ENCODE data around the gene TSPAN4.

Gene TSPAN4

GRCh38 chr11:808427-809286 lies 34.0 kb upstream of the TSPAN4 start:
- no peak for DNase-seq

GRCh38 chr11:809287-810039 lies 33.2 kb upstream of the TSPAN4 start, which contains the start of gene RPLP2:
Gene RPLP2, plus strand, starts transcription at chr11:809967. Its CDS starts 268 bp downstream, at chr11:810235.
- peak; percentile 89 for DNase-seq

- DNase-seq = no peak
These were observed 32.5 kb upstream of the TSPAN4 start for GRCh38 chr11:810040-810567.

GRCh38 chr11:811446-812245 lies 31.0 kb upstream of the TSPAN4 start:
- no peak for DNase-seq

- no peak for DNase-seq
These were observed 30.3 kb upstream of the TSPAN4 start for GRCh38 chr11:812390-812789.

GRCh38 chr11:813072-813455 lies 29.6 kb upstream of the TSPAN4 start:
- no peak for DNase-seq

- DNase-seq = no peak
These were observed 29.1 kb upstream of the TSPAN4 start for GRCh38 chr11:813456-814096.

DNA sequence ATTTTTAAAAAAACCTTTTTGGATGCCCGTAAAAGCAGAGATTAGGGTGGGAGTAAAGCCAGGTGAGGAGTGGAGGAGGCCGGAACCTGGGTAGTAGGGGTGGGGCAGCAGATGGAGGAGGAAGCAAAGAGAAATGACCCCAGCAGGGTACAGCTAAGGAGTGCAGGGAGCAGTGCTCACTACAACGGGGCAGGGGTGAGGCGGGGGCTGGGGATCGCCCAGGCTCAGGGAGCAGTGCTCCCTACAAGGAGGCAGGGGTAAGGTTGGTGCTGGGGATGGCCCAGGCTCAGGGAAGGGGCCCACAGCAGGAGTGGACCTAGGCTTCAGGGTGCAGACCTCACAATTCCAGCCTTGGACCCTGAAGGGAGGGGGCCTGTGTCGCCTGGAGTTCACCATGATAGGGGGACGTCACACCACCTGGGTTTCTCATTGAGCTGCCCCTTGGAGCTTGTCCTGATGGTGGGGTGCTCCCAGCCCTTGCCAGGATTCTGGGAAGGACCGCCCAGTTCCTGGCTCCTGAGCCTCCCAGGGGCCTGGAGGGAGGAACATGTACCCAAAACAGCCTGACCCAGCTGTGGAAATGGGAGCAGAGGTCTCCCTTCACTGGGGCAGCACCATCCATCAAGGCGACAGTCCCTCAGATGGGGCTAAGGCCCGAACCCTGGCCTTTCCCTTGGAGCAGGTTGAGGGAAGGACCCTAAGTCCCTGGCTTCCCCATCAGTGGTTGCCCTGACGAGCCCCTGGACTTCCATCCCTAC lies 26.8 kb upstream of the TSPAN4 start:
- DNase-seq = no peak

- no peak for DNase-seq
These were observed 26.2 kb upstream of the TSPAN4 start for GRCh38 chr11:816433-816779.

DNA sequence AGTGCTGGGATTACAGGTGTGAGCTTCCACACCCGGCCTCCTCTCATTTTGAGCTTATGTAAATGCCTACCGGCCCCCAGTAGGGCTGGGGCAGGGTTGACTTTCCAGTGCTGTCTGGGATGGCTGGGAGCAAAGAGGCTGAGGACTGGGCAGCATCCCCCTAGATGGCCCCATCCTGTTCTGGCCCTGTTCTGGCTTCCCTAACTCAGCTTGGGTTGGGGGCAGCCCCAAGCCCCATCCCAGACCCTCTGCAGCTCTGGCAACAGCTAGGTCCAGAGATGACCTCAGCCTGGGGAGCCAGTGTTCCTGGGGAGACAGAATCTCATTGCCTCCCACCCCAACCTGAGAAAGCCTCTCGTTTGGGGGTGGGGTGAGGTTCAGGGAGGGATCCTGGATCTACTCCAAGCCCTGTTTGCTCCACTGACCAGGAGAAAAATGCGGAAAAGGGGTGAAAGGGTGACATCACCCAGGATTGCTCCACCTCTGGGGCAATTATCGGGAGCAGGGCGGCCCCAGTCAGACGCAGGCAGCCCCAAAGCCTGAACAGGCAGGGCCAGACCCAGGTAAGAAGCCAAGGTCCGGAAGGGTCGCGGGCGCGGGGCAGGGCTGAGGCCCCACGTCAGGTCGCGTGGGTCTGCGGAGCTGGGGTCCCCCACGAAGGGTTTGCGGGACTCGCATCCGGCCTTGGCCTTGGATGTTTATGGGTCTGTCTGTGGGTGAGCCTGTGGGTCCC lies 24.1 kb upstream of the TSPAN4 start, which contains the start of gene PNPLA2:
Gene PNPLA2, plus strand, starts transcription at position 519 of the 733 bp plus-strand sequence. CDS start 805 bp downstream, outside the sequence.
- DNase-seq = no peak

DNA sequence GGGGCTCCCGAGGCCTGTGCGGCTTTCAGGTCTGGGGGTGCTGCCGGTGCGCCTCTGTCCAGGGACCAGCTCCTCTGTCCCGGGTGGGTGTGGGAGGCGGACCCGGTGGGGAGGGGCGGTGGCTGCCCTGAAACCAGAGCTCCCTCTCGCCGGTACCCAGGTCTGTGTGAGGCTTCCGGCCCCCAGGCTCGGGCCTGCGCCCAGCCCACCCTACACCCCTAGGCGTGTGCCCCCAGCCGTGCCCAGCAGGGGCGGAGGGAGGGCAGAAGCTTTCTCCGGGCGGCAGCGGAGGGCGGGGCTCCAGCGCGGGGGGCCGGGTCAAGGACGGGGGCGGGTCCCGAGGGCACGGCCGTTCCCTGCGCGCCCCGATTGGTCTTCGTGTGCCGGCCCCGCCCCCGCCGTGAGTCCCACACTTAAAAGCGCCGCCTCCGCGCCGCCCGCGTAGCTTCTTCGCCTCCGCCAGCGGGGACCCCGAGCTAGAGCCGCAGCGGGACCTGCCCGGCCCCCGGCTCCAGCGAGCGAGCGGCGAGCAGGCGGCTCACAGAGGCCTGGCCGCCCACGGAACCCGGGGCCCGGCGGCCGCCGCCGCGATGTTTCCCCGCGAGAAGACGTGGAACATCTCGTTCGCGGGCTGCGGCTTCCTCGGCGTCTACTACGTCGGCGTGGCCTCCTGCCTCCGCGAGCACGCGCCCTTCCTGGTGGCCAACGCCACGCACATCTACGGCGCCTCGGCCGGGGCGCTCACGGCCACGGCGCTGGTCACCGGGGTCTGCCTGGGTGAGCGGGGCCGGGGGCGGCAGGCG lies 23.3 kb upstream of the TSPAN4 start:
- DNase-seq = peak; percentile 50

DNA sequence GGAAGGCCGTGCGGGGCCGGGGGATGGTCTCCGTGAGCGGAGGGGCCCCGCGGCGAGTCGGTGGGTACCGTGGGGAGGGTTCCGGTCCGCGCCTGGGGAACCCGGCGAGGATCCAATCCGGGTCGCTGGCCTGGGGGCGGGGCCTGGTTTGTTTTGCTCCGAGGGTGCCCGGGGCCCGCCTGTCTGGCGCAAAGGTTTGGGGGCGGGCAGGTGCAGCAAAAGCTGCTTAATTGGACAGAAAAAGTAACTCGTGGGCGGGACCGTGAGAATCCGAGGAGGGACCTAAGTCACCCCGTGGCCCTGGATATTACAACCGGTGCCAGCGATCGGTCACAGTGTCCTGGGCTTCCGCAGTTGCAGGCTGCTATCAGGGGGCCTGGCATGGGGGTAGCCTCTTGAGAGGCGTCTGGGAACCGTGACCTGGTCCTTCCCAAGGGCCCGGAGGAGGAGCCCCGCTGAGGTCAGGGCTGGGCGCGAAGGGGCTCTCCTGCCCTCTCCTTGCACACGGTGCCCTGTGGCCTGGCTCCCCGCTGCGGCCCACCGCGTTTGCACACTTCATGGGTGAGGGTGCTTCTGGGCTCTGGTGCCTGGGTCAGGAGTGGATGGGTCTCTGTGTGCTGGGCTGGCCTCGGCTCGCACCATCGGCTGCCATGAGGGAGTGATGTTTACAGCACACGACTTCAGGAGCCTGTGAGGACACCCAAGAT lies 22.6 kb upstream of the TSPAN4 start:
- no peak for DNase-seq

- no peak for DNase-seq
These were observed 21.8 kb upstream of the TSPAN4 start for GRCh38 chr11:820655-821511.

GRCh38 chr11:821512-822371 lies 20.9 kb upstream of the TSPAN4 start:
- no peak for DNase-seq

DNA sequence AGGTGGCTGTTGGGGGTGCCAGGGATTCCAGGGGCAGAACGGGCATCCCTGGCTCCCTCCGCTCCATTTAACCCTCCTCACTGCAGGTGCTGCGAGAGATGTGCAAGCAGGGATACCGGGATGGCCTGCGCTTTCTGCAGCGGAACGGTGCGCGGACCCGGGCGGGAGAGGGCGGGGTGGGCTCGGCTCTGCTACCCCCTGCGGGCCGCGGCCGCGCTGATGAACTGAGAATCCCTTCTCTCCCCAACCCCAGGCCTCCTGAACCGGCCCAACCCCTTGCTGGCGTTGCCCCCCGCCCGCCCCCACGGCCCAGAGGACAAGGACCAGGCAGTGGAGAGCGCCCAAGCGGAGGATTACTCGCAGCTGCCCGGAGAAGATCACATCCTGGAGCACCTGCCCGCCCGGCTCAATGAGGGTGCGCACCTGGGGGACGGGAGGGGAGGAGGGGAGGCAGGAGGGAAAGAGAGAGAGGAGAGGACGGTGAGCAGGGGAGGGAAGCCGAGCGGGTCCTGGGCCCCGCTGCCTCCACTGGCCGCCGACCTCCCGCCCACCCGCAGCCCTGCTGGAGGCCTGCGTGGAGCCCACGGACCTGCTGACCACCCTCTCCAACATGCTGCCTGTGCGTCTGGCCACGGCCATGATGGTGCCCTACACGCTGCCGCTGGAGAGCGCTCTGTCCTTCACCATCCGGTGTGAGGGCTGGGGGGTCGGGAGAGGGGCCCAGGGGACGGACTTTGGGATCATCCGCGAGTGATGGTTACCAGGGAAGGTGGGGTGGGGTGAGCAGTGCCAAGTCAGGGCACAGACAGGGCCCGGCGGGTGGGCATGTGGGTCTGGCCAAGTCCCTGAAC lies 19.0 kb upstream of the TSPAN4 start:
- DNase-seq = no peak

DNA sequence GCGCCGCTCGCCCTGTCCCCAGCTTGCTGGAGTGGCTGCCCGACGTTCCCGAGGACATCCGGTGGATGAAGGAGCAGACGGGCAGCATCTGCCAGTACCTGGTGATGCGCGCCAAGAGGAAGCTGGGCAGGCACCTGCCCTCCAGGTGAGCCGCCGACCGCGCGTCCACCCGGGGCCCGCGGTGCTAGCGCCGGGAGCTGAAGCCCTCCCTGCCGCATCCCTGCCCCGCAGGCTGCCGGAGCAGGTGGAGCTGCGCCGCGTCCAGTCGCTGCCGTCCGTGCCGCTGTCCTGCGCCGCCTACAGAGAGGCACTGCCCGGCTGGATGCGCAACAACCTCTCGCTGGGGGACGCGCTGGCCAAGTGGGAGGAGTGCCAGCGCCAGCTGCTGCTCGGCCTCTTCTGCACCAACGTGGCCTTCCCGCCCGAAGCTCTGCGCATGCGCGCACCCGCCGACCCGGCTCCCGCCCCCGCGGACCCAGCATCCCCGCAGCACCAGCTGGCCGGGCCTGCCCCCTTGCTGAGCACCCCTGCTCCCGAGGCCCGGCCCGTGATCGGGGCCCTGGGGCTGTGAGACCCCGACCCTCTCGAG lies 18.3 kb upstream of the TSPAN4 start:
- DNase-seq = no peak
